BJ (cell line): ENCODE data around the gene HSPB6. TPM values are rescaled to one million over a fixed set of nuclear protein-coding genes. Genes with fewer than 3 reads are reported as not detected.

Source experiments
- CTCF ChIA-PET: fragments of 350-600 bp; formaldehyde crosslinking; extraction: SDS; loops from one replicate; lab custom pipeline; 2021; ENCODE audit warnings: antibody characterized with exemption, inconsistent platforms; lab: Yijun Ruan, JAX
- POLR2A ChIA-PET: fragments of 300-600 bp; sonication (Branson Sonifier 250); formaldehyde crosslinking; extraction: SDS; loops from one replicate; lab custom pipeline; 2021; ENCODE audit warnings: antibody characterized with exemption; lab: Charles Lee
- DNase-seq: peaks from one replicate; pipeline ENCODE4 v3.0.0-alpha.2; 2011; ENCODE audit warnings: low read depth
- H3K27me3 ChIP-seq: 2 replicates; pipeline ENCODE4 v1.6.0; 2011; ENCODE audit warnings: low read length; ENCODE audit not compliant: control insufficient read depth, insufficient read depth
- H3K36me3 ChIP-seq: 2 replicates; pipeline ENCODE4 v1.5.1; 2011; ENCODE audit warnings: low read length; ENCODE audit not compliant: control insufficient read depth, insufficient read depth
- H3K4me3 ChIP-seq: 2 replicates; pipeline ENCODE4 v1.5.1; 2011; ENCODE audit warnings: low read depth, mild to moderate bottlenecking, control low read depth, low read length
- CTCF ChIP-seq: IDR thresholded peaks from 2 replicates; pipeline ENCODE4 v1.5.1; 2011; ENCODE audit warnings: low read depth, mild to moderate bottlenecking, control low read depth, inconsistent platforms, low read length, moderate library complexity; ENCODE audit not compliant: insufficient read depth
- polyA plus RNA-seq: library from polyadenylated mRNA; depleted of rRNA; stranded (reverse); fragments of >200 nt; gene quantifications from 2 replicates; pipeline ENCODE4 v1.2.3, GENCODE V29; 2011

Gene HSPB6
- polyA plus RNA-seq, 1 experiment: 21.0 TPM

- no peak for DNase-seq
- ChIA-PET CTCF (interaction anchor here (1.7 kb wide), 1 partner anchor 17 kb away, joined by 4 read pairs; no protein-coding TSS in a partner anchor), POLR2A (no interaction called here)
- H3K4me3 ChIP-seq: no peak overlapping the region
- no peaks in the 10 kb centered on the region for H3K27me3 ChIP-seq
- H3K36me3 ChIP-seq: peaks cover 7% of the 10 kb centered on the region
- no peak for TF ChIP-seq CTCF
Measured at GRCh38 chr19:35743640-35744429, 13.0 kb downstream of the HSPB6 start.

GRCh38 chr19:35742121-35742724 lies 14.6 kb downstream of the HSPB6 start, which contains the start of gene IGFLR1:
IGFLR1 (minus strand) TSS chr19:35742452; CDS start chr19:35741180, 1,272 bp downstream.
- Histone ChIP-seq H3K27me3 (no peaks in the 10 kb centered on the region), H3K4me3 (no peak within 1 kb of the TSS)
- CTCF ChIA-PET: no interaction called here

GRCh38 chr19:35741203-35741515 lies 15.7 kb downstream of the HSPB6 start:
- ChIA-PET POLR2A (interaction anchor here (0.8 kb wide), 1 partner anchor 22 kb away, joined by 3 read pairs; no protein-coding TSS in a partner anchor), CTCF (interaction anchor here (1.0 to 1.2 kb wide), 2 partner anchors 39 to 47 kb away, joined by 4 to 6 read pairs; no protein-coding TSS in a partner anchor)
- no peak for TF ChIP-seq CTCF

More at GRCh38 chr19:35742121-35742724, 14.6 kb downstream of the HSPB6 start, which contains the start of gene IGFLR1:
- no peak for DNase-seq
- peaks cover 15% of the 10 kb centered on the region for H3K36me3 ChIP-seq
- POLR2A ChIA-PET: no interaction called here
- TF ChIP-seq CTCF: no peak

GRCh38 chr19:35740423-35741202 lies 16.2 kb downstream of the HSPB6 start:
- ChIA-PET POLR2A (interaction anchor here (0.6 to 0.8 kb wide), 2 partner anchors 10 to 22 kb away, joined by 3 to 4 read pairs; no protein-coding TSS in a partner anchor), CTCF (interaction anchor here (0.6 to 1.3 kb wide), 5 partner anchors 9 to 85 kb away, joined by 3 to 6 read pairs (median 4); no protein-coding TSS in a partner anchor)
- peaks cover 24% of the 10 kb centered on the region for H3K36me3 ChIP-seq
- peak; percentile 38; the same call in 1 of the 2 replicates for TF ChIP-seq CTCF
- H3K27me3 ChIP-seq: no peaks in the 10 kb centered on the region
- peak overlapping the region; percentile 53 for H3K4me3 ChIP-seq
- DNase-seq: peak; percentile 76

More at GRCh38 chr19:35741203-35741515, 15.7 kb downstream of the HSPB6 start:
- Histone ChIP-seq H3K4me3 (peak overlapping the region; percentile 52), H3K36me3 (peaks cover 24% of the 10 kb centered on the region), H3K27me3 (no peaks in the 10 kb centered on the region)
- no peak for DNase-seq
